ENCODE measurements around the gene PERM1. TPM values are rescaled to one million over a fixed set of nuclear protein-coding genes. Genes with fewer than 3 reads are reported as not detected.

PERM1 gene
- total RNA-seq, 3 donors from 2014 or later: 0.33 to 1.9 TPM; not detected in 1

DNA sequence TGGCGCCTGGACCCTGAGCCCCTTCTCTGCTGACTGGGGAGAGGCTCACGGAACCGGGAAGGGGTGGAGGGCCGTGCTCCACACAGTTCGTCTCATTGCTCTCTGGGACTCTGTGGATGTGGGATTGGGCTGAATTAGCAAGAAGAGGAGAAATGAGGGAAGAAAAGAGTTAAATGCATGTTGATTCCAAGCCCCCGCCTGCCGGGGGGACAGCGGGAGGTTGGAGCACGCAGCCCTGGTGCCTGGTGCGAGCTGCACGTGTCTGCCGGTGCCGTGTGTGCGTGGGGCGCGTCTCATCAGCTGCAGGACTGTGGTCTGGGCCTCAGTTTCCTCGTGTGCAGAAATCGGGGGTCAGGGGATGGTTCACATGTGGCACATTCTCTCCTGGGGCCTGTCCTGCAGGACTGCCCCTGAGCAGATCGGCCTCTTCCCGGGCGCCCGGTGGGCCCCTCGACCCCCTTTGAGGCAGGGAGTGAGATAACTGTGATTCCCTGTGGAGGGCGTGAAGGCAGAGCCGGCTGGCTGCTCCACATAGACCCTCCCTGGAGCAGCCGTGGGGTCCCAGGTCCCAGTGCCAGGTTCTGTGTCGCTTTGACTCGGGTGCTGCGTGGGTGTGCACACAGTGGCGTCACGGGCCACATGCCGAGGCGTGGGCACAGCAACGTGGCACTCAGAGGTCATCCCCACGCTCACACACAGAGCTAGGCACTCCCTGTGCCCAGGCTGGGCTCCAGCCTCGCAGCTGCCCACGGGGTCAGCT lies 46.7 kb downstream of the PERM1 start:
- Histone ChIP-seq H3K9me3 (no peaks in the 10 kb centered on the region), H3K4me3 (peak overlapping the region in 1 of 3 donors; percentile 17), H3K27me3 (peaks cover 5 to 43% of the 10 kb centered on the region in 2 donors), H3K36me3 (no peaks in the 10 kb centered on the region), H3K27ac (no peak overlapping the region), H3K4me1 (peaks cover 5 to 8% of the 10 kb centered on the region in 2 donors)
- TF ChIP-seq POLR2A (IDR thresholded peaks at IDR 0.05): no peak
- no peak for TF ChIP-seq CTCF (IDR thresholded peaks at IDR 0.05)
- no peak for TF ChIP-seq POLR2AphosphoS5 (IDR thresholded peaks at IDR 0.05)
- no peak for DNase-seq (ENCODE audit: low spot score in 2 of 2)
- intact Hi-C loops (cut with DNase I; ENCODE audit: low total_unique reads): loop anchor here (1.0 kb wide), 1 partner anchor 44 kb away; no protein-coding TSS in a partner anchor

DNA sequence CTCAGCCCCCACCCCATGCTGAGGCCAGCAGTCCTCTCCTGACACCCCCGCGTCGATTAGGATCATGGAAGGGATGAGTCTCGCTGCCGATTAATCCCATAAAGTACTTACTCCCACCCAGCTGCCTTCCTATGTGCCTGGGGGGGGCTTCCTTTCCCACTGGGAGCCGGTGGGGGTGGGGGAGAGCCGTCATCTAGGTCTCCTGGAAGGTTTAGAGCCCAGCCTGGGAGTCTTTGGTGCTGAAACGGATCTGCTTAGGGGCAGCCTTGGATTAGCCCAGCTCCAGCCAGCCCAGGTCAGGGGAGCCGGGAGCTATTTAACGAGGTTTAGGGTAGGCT lies 48.3 kb downstream of the PERM1 start:
- no peak for DNase-seq (ENCODE audit: low spot score in 2 of 2)
- H3K9me3 ChIP-seq: no peaks in the 10 kb centered on the region
- no peaks in the 10 kb centered on the region for H3K36me3 ChIP-seq
- H3K4me3 ChIP-seq: no peak overlapping the region
- TF ChIP-seq POLR2AphosphoS5 (IDR thresholded peaks at IDR 0.05): no peak
- H3K27ac ChIP-seq: no peak overlapping the region
- peaks cover 5 to 8% of the 10 kb centered on the region in 2 donors for H3K4me1 ChIP-seq
- intact Hi-C loops (cut with DNase I; ENCODE audit: low total_unique reads): no loop called here
- H3K27me3 ChIP-seq: peaks cover 5 to 42% of the 10 kb centered on the region in 2 donors

DNA sequence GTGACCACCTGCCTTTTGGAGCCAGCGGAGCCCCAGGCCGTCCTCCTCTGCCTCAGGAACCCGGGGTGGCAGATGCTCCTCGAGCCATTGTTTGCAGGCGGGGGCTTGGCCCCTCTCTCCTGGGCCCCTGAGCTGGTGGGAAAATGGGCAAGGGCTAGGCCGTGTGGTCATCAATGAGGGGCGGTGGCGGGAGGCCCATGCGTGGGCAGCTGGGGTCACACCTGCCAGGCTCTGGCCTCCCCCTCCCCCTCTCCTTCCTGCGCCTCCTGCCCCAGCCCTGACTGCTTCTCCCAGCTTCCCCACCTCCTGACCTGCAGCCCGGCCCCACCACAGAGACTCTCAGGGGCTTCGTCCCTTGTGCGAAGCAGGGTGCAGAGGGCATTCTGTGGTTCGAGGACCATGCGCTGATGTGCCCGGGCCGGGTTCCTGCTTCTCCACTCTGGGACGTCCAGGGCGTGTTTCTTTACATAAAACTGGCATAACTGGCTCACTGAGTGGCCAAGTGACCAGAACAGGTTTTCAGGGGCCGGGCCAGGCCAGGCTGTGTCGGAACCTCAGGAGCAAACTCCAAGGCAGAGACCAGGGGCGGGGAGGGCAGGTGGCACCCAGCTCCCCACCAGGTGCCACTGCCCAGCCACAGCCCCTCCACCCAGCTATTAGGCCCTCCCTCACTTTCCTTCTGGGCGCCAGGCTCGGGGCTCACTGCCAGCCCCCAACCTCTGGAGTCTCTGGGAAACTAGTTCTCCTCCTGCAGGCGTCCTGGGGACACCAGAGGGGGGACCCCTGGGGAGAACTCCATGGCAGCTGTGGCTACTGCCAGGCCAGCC lies 48.9 kb downstream of the PERM1 start:
- H3K9me3 ChIP-seq: no peaks in the 10 kb centered on the region
- TF ChIP-seq POLR2A (IDR thresholded peaks at IDR 0.05) (no peak), CTCF (IDR thresholded peaks at IDR 0.05) (no peak), POLR2AphosphoS5 (IDR thresholded peaks at IDR 0.05) (no peak)
- H3K27ac ChIP-seq: no peak overlapping the region
- no peak overlapping the region for H3K4me3 ChIP-seq
- intact Hi-C loops (cut with DNase I; ENCODE audit: low total_unique reads): loop anchor here (1.0 kb wide), 1 partner anchor 13 kb away; no protein-coding TSS in a partner anchor
- peaks cover 5 to 46% of the 10 kb centered on the region in 2 donors for H3K27me3 ChIP-seq
- peaks cover 5 to 8% of the 10 kb centered on the region in 2 donors for H3K4me1 ChIP-seq
- no peaks in the 10 kb centered on the region for H3K36me3 ChIP-seq
- DNase-seq (ENCODE audit: low spot score in 2 of 2): peak; percentile 40 to 77

- H3K27me3 ChIP-seq: peaks cover 5 to 45% of the 10 kb centered on the region in 2 donors
- H3K4me1 ChIP-seq: peaks cover 5 to 8% of the 10 kb centered on the region in 2 donors
- TF ChIP-seq POLR2A (IDR thresholded peaks at IDR 0.05) (no peak), CTCF (IDR thresholded peaks at IDR 0.05) (no peak), POLR2AphosphoS5 (IDR thresholded peaks at IDR 0.05) (no peak)
- no peak overlapping the region for H3K27ac ChIP-seq
- intact Hi-C loops (cut with DNase I; ENCODE audit: low total_unique reads): loop anchor here (1.0 kb wide), 1 partner anchor 12 kb away; no protein-coding TSS in a partner anchor
- no peaks in the 10 kb centered on the region for H3K9me3 ChIP-seq
- no peak overlapping the region for H3K4me3 ChIP-seq
- no peak for DNase-seq (ENCODE audit: low spot score in 2 of 2)
- no peaks in the 10 kb centered on the region for H3K36me3 ChIP-seq
Measured at GRCh38 chr1:932173-932510, 49.8 kb downstream of the PERM1 start.

- Histone ChIP-seq H3K4me1 (peaks cover 5 to 8% of the 10 kb centered on the region in 2 donors), H3K36me3 (no peaks in the 10 kb centered on the region), H3K27ac (no peak overlapping the region), H3K9me3 (no peaks in the 10 kb centered on the region), H3K4me3 (no peak overlapping the region), H3K27me3 (peaks cover 6 to 45% of the 10 kb centered on the region in 2 donors)
- TF ChIP-seq POLR2A (IDR thresholded peaks at IDR 0.05) (no peak), CTCF (IDR thresholded peaks at IDR 0.05) (no peak), POLR2AphosphoS5 (IDR thresholded peaks at IDR 0.05) (no peak)
- DNase-seq (ENCODE audit: low spot score in 2 of 2): no peak
- intact Hi-C loops (cut with DNase I; ENCODE audit: low total_unique reads): loop anchor here (1.0 kb wide), 1 partner anchor 11 kb away; no protein-coding TSS in a partner anchor
Measured at GRCh38 chr1:931380-932172, 50.3 kb downstream of the PERM1 start.

All from breast epithelium (tissue), 4 donors.